PC-3 (cell line): ENCODE results near the gene P2RY14.

Source experiments
- CTCF ChIP-seq: fragments of 300-600 bp; sonication (generic); conservative IDR thresholded peaks from 2 replicates; pipeline ENCODE4 v1.5.1; 2017; ENCODE audit warnings: antibody characterized with exemption, low read depth, mild to moderate bottlenecking, low read length
- EZH2 ChIP-seq: fragments of 300-600 bp; sonication (generic); IDR thresholded peaks from one replicate; pipeline ENCODE4 v1.6.1; 2017; ENCODE audit warnings: antibody characterized with exemption, mild to moderate bottlenecking, low read length; ENCODE audit not compliant: unreplicated experiment

GRCh38 chr3:151322511-151322910 lies 44.2 kb upstream of the P2RY14 start:
- TF ChIP-seq EZH2 (no peak), CTCF (no peak)
